Neural progenitor cell (in vitro differentiated cells): Measurements from ENCODE around the gene SH3GL3.

Experiments
- EZH2 ChIP-seq: fragments of 200-600 bp; sonication (generic); IDR thresholded peaks from 2 replicates; pipeline ENCODE4 v1.6.1; 2017; ENCODE audit warnings: antibody characterized with exemption, mild to moderate bottlenecking, moderate library complexity
- EZH2phosphoT487 ChIP-seq: fragments of 200-600 bp; sonication (generic); IDR thresholded peaks from 2 replicates; pipeline ENCODE4 v1.6.1; 2017; ENCODE audit warnings: antibody characterized with exemption
- TF ChIP-seq, protein P1 (sequence below): fragments of 200-600 bp; sonication (generic); IDR thresholded peaks from 2 replicates; pipeline ENCODE4 v1.5.1; 2017; ENCODE audit warnings: antibody characterized with exemption, mild to moderate bottlenecking

DNA sequence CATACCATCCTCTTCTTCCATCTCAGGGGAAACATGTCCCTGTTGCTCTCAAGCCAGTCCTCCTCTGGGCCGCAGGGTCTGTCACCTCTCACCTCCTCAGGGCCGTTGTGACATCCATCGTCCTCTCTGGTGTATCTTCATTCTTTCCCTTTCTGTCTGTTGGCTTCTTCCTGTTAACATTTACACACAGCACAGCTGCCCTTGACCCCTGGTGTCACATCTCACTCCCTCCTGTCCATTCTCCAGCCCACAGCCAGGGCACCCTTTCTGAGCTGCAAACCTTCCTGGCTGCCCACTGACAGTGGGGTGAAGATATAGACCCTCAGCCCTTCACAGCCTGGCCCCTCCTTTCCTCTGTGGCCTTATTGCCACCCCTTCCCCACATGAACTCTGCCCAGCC lies 127.2 kb downstream of the SH3GL3 start:
- TF ChIP-seq, protein P1, sequence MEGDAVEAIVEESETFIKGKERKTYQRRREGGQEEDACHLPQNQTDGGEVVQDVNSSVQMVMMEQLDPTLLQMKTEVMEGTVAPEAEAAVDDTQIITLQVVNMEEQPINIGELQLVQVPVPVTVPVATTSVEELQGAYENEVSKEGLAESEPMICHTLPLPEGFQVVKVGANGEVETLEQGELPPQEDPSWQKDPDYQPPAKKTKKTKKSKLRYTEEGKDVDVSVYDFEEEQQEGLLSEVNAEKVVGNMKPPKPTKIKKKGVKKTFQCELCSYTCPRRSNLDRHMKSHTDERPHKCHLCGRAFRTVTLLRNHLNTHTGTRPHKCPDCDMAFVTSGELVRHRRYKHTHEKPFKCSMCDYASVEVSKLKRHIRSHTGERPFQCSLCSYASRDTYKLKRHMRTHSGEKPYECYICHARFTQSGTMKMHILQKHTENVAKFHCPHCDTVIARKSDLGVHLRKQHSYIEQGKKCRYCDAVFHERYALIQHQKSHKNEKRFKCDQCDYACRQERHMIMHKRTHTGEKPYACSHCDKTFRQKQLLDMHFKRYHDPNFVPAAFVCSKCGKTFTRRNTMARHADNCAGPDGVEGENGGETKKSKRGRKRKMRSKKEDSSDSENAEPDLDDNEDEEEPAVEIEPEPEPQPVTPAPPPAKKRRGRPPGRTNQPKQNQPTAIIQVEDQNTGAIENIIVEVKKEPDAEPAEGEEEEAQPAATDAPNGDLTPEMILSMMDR = no peak
- TF ChIP-seq EZH2 (no peak), EZH2phosphoT487 (no peak)
